ENCODE data around the gene NOXRED1.

NOXRED1 gene

GRCh38 chr14:77375164-77375950, 48.0 kb downstream of the NOXRED1 start:
- Mint-ChIP-seq H3K36me3 (peaks cover 3% of the 10 kb centered on the region), H3K4me3 (peak overlapping the region; percentile 91), H3K27ac (no peak overlapping the region), H3K4me1 (peaks cover 37% of the 10 kb centered on the region), H3K27me3 (no peaks in the 10 kb centered on the region), H3K9me3 (no peaks in the 10 kb centered on the region)

- peaks cover 3% of the 10 kb centered on the region for H3K36me3 Mint-ChIP-seq
- H3K9me3 Mint-ChIP-seq = no peaks in the 10 kb centered on the region
- H3K4me3 Mint-ChIP-seq = no peak overlapping the region
- H3K4me1 Mint-ChIP-seq = peaks cover 50% of the 10 kb centered on the region
- H3K27me3 Mint-ChIP-seq = no peaks in the 10 kb centered on the region
- no peak overlapping the region for H3K27ac Mint-ChIP-seq
Measured at GRCh38 chr14:77372304-77372841, 51.0 kb downstream of the NOXRED1 start.

- Mint-ChIP-seq H3K36me3 (peaks cover 3% of the 10 kb centered on the region), H3K9me3 (no peaks in the 10 kb centered on the region), H3K4me3 (no peak overlapping the region), H3K27me3 (no peaks in the 10 kb centered on the region), H3K27ac (no peak overlapping the region), H3K4me1 (peaks cover 33% of the 10 kb centered on the region)
Measured at GRCh38 chr14:77369285-77369684, 54.0 kb downstream of the NOXRED1 start.

- Mint-ChIP-seq H3K4me1 (peaks cover 6% of the 10 kb centered on the region), H3K36me3 (peaks cover 3% of the 10 kb centered on the region), H3K9me3 (no peaks in the 10 kb centered on the region), H3K4me3 (no peak overlapping the region), H3K27me3 (no peaks in the 10 kb centered on the region), H3K27ac (no peak overlapping the region)
Measured at GRCh38 chr14:77364146-77364545, 59.2 kb downstream of the NOXRED1 start.

- Mint-ChIP-seq H3K27me3 (no peaks in the 10 kb centered on the region), H3K27ac (no peak overlapping the region), H3K4me3 (no peak overlapping the region), H3K9me3 (no peaks in the 10 kb centered on the region), H3K36me3 (peaks cover 3% of the 10 kb centered on the region), H3K4me1 (peaks cover 1% of the 10 kb centered on the region)
Measured at GRCh38 chr14:77359626-77360025, 63.7 kb downstream of the NOXRED1 start.

GRCh38 chr14:77356899-77357298, 66.4 kb downstream of the NOXRED1 start:
- H3K27me3 Mint-ChIP-seq = no peaks in the 10 kb centered on the region
- H3K4me1 Mint-ChIP-seq = no peaks in the 10 kb centered on the region
- H3K27ac Mint-ChIP-seq = no peak overlapping the region
- peaks cover 3% of the 10 kb centered on the region for H3K36me3 Mint-ChIP-seq
- no peak overlapping the region for H3K4me3 Mint-ChIP-seq
- no peaks in the 10 kb centered on the region for H3K9me3 Mint-ChIP-seq

- Mint-ChIP-seq H3K4me1 (no peaks in the 10 kb centered on the region), H3K27me3 (no peaks in the 10 kb centered on the region), H3K4me3 (no peak overlapping the region), H3K27ac (peak overlapping the region; percentile 3), H3K9me3 (no peaks in the 10 kb centered on the region), H3K36me3 (peaks cover 1% of the 10 kb centered on the region)
Measured at GRCh38 chr14:77355811-77356210, 67.5 kb downstream of the NOXRED1 start.

GRCh38 chr14:77353469-77354141, 69.7 kb downstream of the NOXRED1 start:
- Mint-ChIP-seq H3K9me3 (no peaks in the 10 kb centered on the region), H3K27ac (no peak overlapping the region), H3K36me3 (peaks cover 7% of the 10 kb centered on the region), H3K4me1 (no peaks in the 10 kb centered on the region), H3K27me3 (no peaks in the 10 kb centered on the region), H3K4me3 (no peak overlapping the region)

GRCh38 chr14:77347751-77348150, 75.6 kb downstream of the NOXRED1 start:
- H3K27me3 Mint-ChIP-seq = no peaks in the 10 kb centered on the region
- no peak overlapping the region for H3K4me3 Mint-ChIP-seq
- H3K27ac Mint-ChIP-seq = no peak overlapping the region
- H3K9me3 Mint-ChIP-seq = no peaks in the 10 kb centered on the region
- peaks cover 9% of the 10 kb centered on the region for H3K36me3 Mint-ChIP-seq
- no peaks in the 10 kb centered on the region for H3K4me1 Mint-ChIP-seq

- Mint-ChIP-seq H3K4me1 (no peaks in the 10 kb centered on the region), H3K36me3 (peaks cover 10% of the 10 kb centered on the region), H3K4me3 (no peak overlapping the region), H3K27me3 (no peaks in the 10 kb centered on the region), H3K9me3 (no peaks in the 10 kb centered on the region), H3K27ac (no peak overlapping the region)
Measured at GRCh38 chr14:77346495-77346894, 76.8 kb downstream of the NOXRED1 start.

GRCh38 chr14:77344377-77344996, 78.8 kb downstream of the NOXRED1 start:
- H3K27me3 Mint-ChIP-seq = no peaks in the 10 kb centered on the region
- no peaks in the 10 kb centered on the region for H3K9me3 Mint-ChIP-seq
- H3K27ac Mint-ChIP-seq = no peak overlapping the region
- no peaks in the 10 kb centered on the region for H3K4me1 Mint-ChIP-seq
- H3K4me3 Mint-ChIP-seq = no peak overlapping the region
- H3K36me3 Mint-ChIP-seq = peaks cover 12% of the 10 kb centered on the region
